Right lobe of liver (tissue), 4 donors: ENCODE data around the gene ERRFI1.

Experiments used
- CTCF ChIP-seq, 4 donors: fragments of 200-600 bp in 3 of 4; fragments of 450-650 bp in 1 of 4; IDR thresholded peaks; one replicate each; pipeline versions ENCODE4 v1.5.1 to v1.8.0; 2016 to 2022; ENCODE audit warnings: antibody characterized with exemption in 4 of 4, mild to moderate bottlenecking in 2 of 4
- POLR2A ChIP-seq: fragments of 450-650 bp; IDR thresholded peaks from one replicate; pipeline ENCODE4 v1.6.1; 2017; ENCODE audit warnings: antibody characterized with exemption, mild to moderate bottlenecking
- donor health status: DM: no; HTN: no; CAD: no.
- donor health status: DM: no; HTN: no; CAD: no.
- donor health status: DM: no; HTN: yes; CAD: no.

GRCh38 chr1:8053878-8054567 lies 27.9 kb upstream of the ERRFI1 start:
- TF ChIP-seq CTCF (IDR thresholded peaks at IDR 0.05) (no peak), POLR2A (no peak)
